Gastroesophageal sphincter (tissue), 3 donors: ENCODE data around the gene INPP5E.

Experiments
- CTCF ChIP-seq, 4 experiments: fragments of 200-600 bp in 2 of 4; fragments of 450-650 bp in 2 of 4; sonication (generic) in 1 of 4; IDR thresholded peaks; one replicate each; pipeline ENCODE4 v1.5.1; 2017 to 2019; ENCODE audit warnings: antibody characterized with exemption in 4 of 4, mild to moderate bottlenecking in 2 of 4, moderate library complexity in 2 of 4
- POLR2A ChIP-seq, 2 donors: fragments of 450-650 bp; IDR thresholded peaks; one replicate each; pipeline ENCODE4 v1.6.1; 2017; ENCODE audit warnings: antibody characterized with exemption in 2 of 2, mild to moderate bottlenecking in 2 of 2, moderate library complexity in 1 of 2
- POLR2AphosphoS5 ChIP-seq: sonication (generic); formaldehyde crosslinking; IDR thresholded peaks from one replicate; pipeline ENCODE4 v1.6.1; 2017; ENCODE audit warnings: antibody characterized with exemption

GRCh38 chr9:136441191-136441680 is 1.6 kb upstream of the INPP5E start:
- no peak for TF ChIP-seq POLR2A (IDR thresholded peaks at IDR 0.05)
- TF ChIP-seq CTCF (IDR thresholded peaks at IDR 0.05) = no peak
- TF ChIP-seq POLR2AphosphoS5 = no peak
